HG03521 (cell line): ENCODE results near the gene PIK3CB.

Source experiments
- ATAC-seq: cut with Tn5 transposase; IDR thresholded peaks from one replicate; pipeline ENCODE4 v1.9.1; 2021; ENCODE audit warnings: mild to moderate bottlenecking, moderate library complexity; ENCODE audit not compliant: unreplicated experiment

Gene PIK3CB

GRCh38 chr3:138834596-138835396 is at the start of gene PIK3CB:
TSS of gene PIK3CB (minus strand) at chr3:138834928. CDS start at chr3:138759343, 75,585 bp downstream.
- peak; percentile 85 for ATAC-seq

- no peak for ATAC-seq
These were observed 46.5 kb upstream of the PIK3CB start for GRCh38 chr3:138881233-138881632.

GRCh38 chr3:138879541-138880380 is 45.0 kb upstream of the PIK3CB start:
- ATAC-seq, result no peak

- no peak for ATAC-seq
These were observed 42.5 kb upstream of the PIK3CB start for GRCh38 chr3:138877226-138877625.

GRCh38 chr3:138875754-138876664 is 41.3 kb upstream of the PIK3CB start:
- ATAC-seq, result no peak

GRCh38 chr3:138875096-138875753 is 40.5 kb upstream of the PIK3CB start:
- no peak for ATAC-seq

GRCh38 chr3:138873471-138874278 is 38.9 kb upstream of the PIK3CB start:
- no peak for ATAC-seq

GRCh38 chr3:138872632-138873031 is 37.9 kb upstream of the PIK3CB start:
- no peak for ATAC-seq

- no peak for ATAC-seq
These were observed 33.3 kb upstream of the PIK3CB start for GRCh38 chr3:138867996-138868395.

- no peak for ATAC-seq
These were observed 29.0 kb upstream of the PIK3CB start for GRCh38 chr3:138863776-138864113.

- ATAC-seq, result no peak
These were observed 28.4 kb upstream of the PIK3CB start for GRCh38 chr3:138862924-138863775.

- no peak for ATAC-seq
These were observed 27.8 kb upstream of the PIK3CB start for GRCh38 chr3:138862531-138862923.

GRCh38 chr3:138861798-138862197 is 27.1 kb upstream of the PIK3CB start:
- ATAC-seq, result no peak

GRCh38 chr3:138856799-138857198 is 22.1 kb upstream of the PIK3CB start:
- ATAC-seq, result no peak

GRCh38 chr3:138854940-138855339 is 20.2 kb upstream of the PIK3CB start:
- no peak for ATAC-seq

GRCh38 chr3:138854204-138854603 is 19.5 kb upstream of the PIK3CB start:
- ATAC-seq, result no peak

GRCh38 chr3:138850151-138850550 is 15.4 kb upstream of the PIK3CB start:
- no peak for ATAC-seq

- ATAC-seq, result no peak
These were observed 14.7 kb upstream of the PIK3CB start for GRCh38 chr3:138849222-138849940.
